BE2C (cell line): Measurements from ENCODE around the gene XG.
"Not testable (repeated sequence)": the region's sequence is repeated elsewhere in the genome, so short reads cannot be mapped to it uniquely, and the experiment has no call there.

ENCODE experiments used
- DNase-seq: peaks from one replicate; pipeline ENCODE4 v3.0.0-alpha.2; 2020
- H3K27me3 ChIP-seq: fragments of 250-450 bp; sonication (Bioruptor Pico); 2 replicates; pipeline ENCODE4 v1.5.1; 2020; ENCODE audit warnings: mild to moderate bottlenecking
- H3K36me3 ChIP-seq: fragments of 250-450 bp; sonication (Bioruptor Pico); 2 replicates; pipeline ENCODE4 v1.5.1; 2020; ENCODE audit warnings: mild to moderate bottlenecking
- H3K4me1 ChIP-seq: fragments of 250-450 bp; sonication (Bioruptor Pico); 2 replicates; pipeline ENCODE4 v1.5.1; 2020
- H3K4me3 ChIP-seq: 2 replicates; pipeline ENCODE4 v1.5.1; 2011; ENCODE audit warnings: low read depth, low read length
- H3K9me3 ChIP-seq: fragments of 250-450 bp; sonication (Bioruptor Pico); 2 replicates; pipeline ENCODE4 v1.5.1; 2020
- CTCF ChIP-seq: IDR thresholded peaks from 2 replicates; pipeline ENCODE4 v1.5.1; 2012; ENCODE audit warnings: mild to moderate bottlenecking, low read depth, low read length

XG gene

GRCh38 chrX:2765549-2765830, 13.7 kb downstream of the XG start:
- no peak for TF ChIP-seq CTCF
- no peaks in the 10 kb centered on the region for H3K9me3 ChIP-seq
- no peaks in the 10 kb centered on the region for H3K27me3 ChIP-seq
- no peak for DNase-seq
- H3K4me1 ChIP-seq: no peaks in the 10 kb centered on the region
- H3K36me3 ChIP-seq: no peaks in the 10 kb centered on the region
- H3K4me3 ChIP-seq: no peak overlapping the region

- no peak for TF ChIP-seq CTCF
- Histone ChIP-seq H3K4me3 (no peak overlapping the region), H3K9me3 (no peaks in the 10 kb centered on the region), H3K4me1 (no peaks in the 10 kb centered on the region), H3K36me3 (no peaks in the 10 kb centered on the region), H3K27me3 (no peaks in the 10 kb centered on the region)
- DNase-seq: no peak
These were observed 15.1 kb downstream of the XG start for GRCh38 chrX:2766906-2767305.

GRCh38 chrX:2767631-2768455, 16.0 kb downstream of the XG start:
- H3K36me3 ChIP-seq: no peaks in the 10 kb centered on the region
- no peak for TF ChIP-seq CTCF
- no peaks in the 10 kb centered on the region for H3K4me1 ChIP-seq
- no peak overlapping the region for H3K4me3 ChIP-seq
- H3K27me3 ChIP-seq: no peaks in the 10 kb centered on the region
- DNase-seq: no peak
- H3K9me3 ChIP-seq: no peaks in the 10 kb centered on the region

- TF ChIP-seq CTCF: no peak
- H3K4me3 ChIP-seq: no peak overlapping the region
- H3K9me3 ChIP-seq: no peaks in the 10 kb centered on the region
- H3K4me1 ChIP-seq: no peaks in the 10 kb centered on the region
- no peaks in the 10 kb centered on the region for H3K27me3 ChIP-seq
- no peak for DNase-seq
- no peaks in the 10 kb centered on the region for H3K36me3 ChIP-seq
These were observed 17.8 kb downstream of the XG start for GRCh38 chrX:2769615-2770014.

GRCh38 chrX:2773166-2774055, 21.6 kb downstream of the XG start:
- not testable (repeated sequence) for H3K4me3 ChIP-seq, H3K9me3 ChIP-seq, H3K36me3 ChIP-seq, DNase-seq, H3K4me1 ChIP-seq, H3K27me3 ChIP-seq

- DNase-seq: no peak
- no peaks in the 10 kb centered on the region for H3K36me3 ChIP-seq
- no peaks in the 10 kb centered on the region for H3K9me3 ChIP-seq
- TF ChIP-seq CTCF: no peak
- H3K4me1 ChIP-seq: no peaks in the 10 kb centered on the region
- no peak overlapping the region for H3K4me3 ChIP-seq
- H3K27me3 ChIP-seq: no peaks in the 10 kb centered on the region
These were observed 22.2 kb downstream of the XG start for GRCh38 chrX:2774057-2774456.
